A673 (cell line): ENCODE measurements around the gene TRIM61. TPM values are rescaled to one million over a fixed set of nuclear protein-coding genes. Genes with fewer than 3 reads are reported as not detected.
A peak's percentile ranks its signal among the peaks of the same experiment; 100 is the strongest.
"Not testable (repeated sequence)": the region's sequence is repeated elsewhere in the genome, so short reads cannot be mapped to it uniquely, and the experiment has no call there.

Experiments
- BruUV-seq: library from RNA; stranded (reverse); fragments of 400-500 nt; replicated peaks from 2 replicates; lab custom pipeline; 2021; lab: Mats Ljungman, UMichigan
- CTCF ChIA-PET: fragments of 300-600 bp; sonication (Branson Sonifier 250); formaldehyde crosslinking; loops from one replicate; lab custom pipeline; 2022; ENCODE audit warnings: antibody characterized with exemption; lab: Charles Lee
- POLR2A ChIA-PET: fragments of 300-600 bp; sonication (Branson Sonifier 250); formaldehyde crosslinking; loops from one replicate; lab custom pipeline; 2022; ENCODE audit warnings: antibody characterized with exemption; ENCODE audit not compliant: low non-redundant PET; lab: Charles Lee
- DNase-seq: peaks from one replicate; pipeline ENCODE4 v3.0.0-alpha.2; 2015; ENCODE audit warnings: low spot score
- H3K27ac ChIP-seq: fragments of 200-600 bp; sonication (generic); 2 replicates; pipeline ENCODE4 v1.5.1; 2016; ENCODE audit warnings: mixed run types, low read depth, mild to moderate bottlenecking, mixed read lengths, antibody characterized with exemption, low read length; ENCODE audit not compliant: poor library complexity, severe bottlenecking
- H3K27me3 ChIP-seq: fragments of 200-600 bp; sonication (generic); replicated peaks from 2 replicates; pipeline ENCODE4 v1.6.1; 2017; ENCODE audit warnings: mixed run types, low read depth, mild to moderate bottlenecking, mixed read lengths, antibody characterized with exemption, low read length; ENCODE audit not compliant: insufficient read depth, poor library complexity
- H3K36me3 ChIP-seq: fragments of 200-600 bp; sonication (generic); 2 replicates; pipeline ENCODE4 v1.6.1; 2016; ENCODE audit warnings: mixed run types, mild to moderate bottlenecking, mixed read lengths, antibody characterized with exemption, low read length; ENCODE audit not compliant: insufficient read depth, poor library complexity, severe bottlenecking
- H3K4me1 ChIP-seq: fragments of 200-600 bp; sonication (generic); 2 replicates; pipeline ENCODE4 v1.6.1; 2017; ENCODE audit warnings: mixed run types, mild to moderate bottlenecking, mixed read lengths, antibody characterized with exemption, low read length; ENCODE audit not compliant: insufficient read depth, poor library complexity, severe bottlenecking
- H3K4me3 ChIP-seq: fragments of 200-600 bp; sonication (generic); 2 replicates; pipeline ENCODE4 v1.5.1; 2016; ENCODE audit warnings: low read depth, mixed run types, mild to moderate bottlenecking, mixed read lengths, low read length; ENCODE audit not compliant: poor library complexity, severe bottlenecking
- H3K9me3 ChIP-seq: fragments of 200-600 bp; sonication (generic); 2 replicates; pipeline ENCODE4 v1.6.1; 2016; ENCODE audit warnings: mixed run types, low read depth, mild to moderate bottlenecking, mixed read lengths, antibody characterized with exemption, low read length; ENCODE audit not compliant: poor library complexity, severe bottlenecking
- CTCF ChIP-seq: fragments of 300-800, 200-600 bp; sonication (generic); conservative IDR thresholded peaks from 2 replicates; pipeline ENCODE4 v1.5.1; 2017; ENCODE audit warnings: low read depth, mild to moderate bottlenecking, antibody characterized with exemption, low read length, moderate library complexity, mixed read lengths
- EZH2 ChIP-seq: fragments of 200-600 bp; sonication (generic); IDR thresholded peaks from 2 replicates; pipeline ENCODE4 v1.6.1; 2017; ENCODE audit warnings: borderline replicate concordance, low read depth, mild to moderate bottlenecking, mixed read lengths, antibody characterized with exemption, low read length; ENCODE audit not compliant: poor library complexity, severe bottlenecking
- intact Hi-C: fragments of 100-400 bp; cut with micrococcal nuclease; formaldehyde crosslinking; loops from one replicate; pipeline ENCODE4 v1.10.0; 2022; ENCODE audit not compliant: unreplicated experiment
- total RNA-seq: library from RNA; stranded (reverse); gene quantifications from 2 replicates; pipeline ENCODE4 v1.2.3, GENCODE V29; 2021

Gene TRIM61
- total RNA-seq, 1 experiment from 2014 or later, result 4.1 TPM

- Histone ChIP-seq H3K4me1 (no peaks in the 10 kb centered on the region), H3K27ac (no peak overlapping the region), H3K9me3 (no peaks in the 10 kb centered on the region), H3K36me3 (no peaks in the 10 kb centered on the region), H3K27me3 (no peaks in the 10 kb centered on the region), H3K4me3 (no peak overlapping the region)
- no peak for DNase-seq
- intact Hi-C loops, result no loop called here
- BruUV-seq, result no TSS peak
- CTCF ChIA-PET, result no interaction called here
- POLR2A ChIA-PET, result no interaction called here
- no peak for TF ChIP-seq CTCF
- TF ChIP-seq EZH2, result no peak
These were observed 12.0 kb upstream of the TRIM61 start for GRCh38 chr4:164989471-164989870.

- POLR2A ChIA-PET, intact Hi-C loops, CTCF ChIA-PET, H3K9me3 ChIP-seq, BruUV-seq, H3K36me3 ChIP-seq, H3K4me1 ChIP-seq, DNase-seq, H3K27ac ChIP-seq, H3K27me3 ChIP-seq, H3K4me3 ChIP-seq: not testable (repeated sequence)
- TF ChIP-seq CTCF, result peak; percentile 39; the same call in 1 of the 2 replicates
These were observed 5.5 kb downstream of the TRIM61 start for GRCh38 chr4:164971929-164972328.

GRCh38 chr4:164959896-164960295 is 17.6 kb downstream of the TRIM61 start:
- intact Hi-C loops, result no loop called here
- H3K27me3 ChIP-seq, result no peaks in the 10 kb centered on the region
- CTCF ChIA-PET, result no interaction called here
- TF ChIP-seq EZH2 (no peak), CTCF (no peak)
- no peaks in the 10 kb centered on the region for H3K9me3 ChIP-seq
- BruUV-seq, result no TSS peak
- DNase-seq, result no peak
- POLR2A ChIA-PET, result no interaction called here
- no peak overlapping the region for H3K27ac ChIP-seq
- no peaks in the 10 kb centered on the region for H3K36me3 ChIP-seq
- peaks cover 20% of the 10 kb centered on the region for H3K4me1 ChIP-seq
- H3K4me3 ChIP-seq, result no peak overlapping the region

GRCh38 chr4:164959421-164959820 is 18.0 kb downstream of the TRIM61 start:
- CTCF ChIA-PET, POLR2A ChIA-PET, H3K36me3 ChIP-seq, H3K27me3 ChIP-seq, DNase-seq, H3K27ac ChIP-seq, H3K4me3 ChIP-seq, H3K9me3 ChIP-seq, intact Hi-C loops, BruUV-seq: not testable (repeated sequence)
- H3K4me1 ChIP-seq, result peaks cover 20% of the 10 kb centered on the region
